ENCODE data around the gene EPO. TPM values are rescaled to one million over a fixed set of nuclear protein-coding genes. Genes with fewer than 3 reads are reported as not detected.
A peak's percentile ranks its signal among the peaks of the same experiment; 100 is the strongest.

The EPO gene
- total RNA-seq: not detected in 2 replicates

DNA sequence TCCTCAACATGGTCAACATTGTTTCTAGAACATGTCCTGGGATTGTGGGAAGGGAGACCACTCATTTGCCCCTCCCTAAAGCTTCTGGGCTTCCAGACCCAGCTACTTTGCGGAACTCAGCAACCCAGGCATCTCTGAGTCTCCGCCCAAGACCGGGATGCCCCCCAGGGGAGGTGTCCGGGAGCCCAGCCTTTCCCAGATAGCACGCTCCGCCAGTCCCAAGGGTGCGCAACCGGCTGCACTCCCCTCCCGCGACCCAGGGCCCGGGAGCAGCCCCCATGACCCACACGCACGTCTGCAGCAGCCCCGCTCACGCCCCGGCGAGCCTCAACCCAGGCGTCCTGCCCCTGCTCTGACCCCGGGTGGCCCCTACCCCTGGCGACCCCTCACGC is at the start of gene EPO:
Gene EPO (plus strand): TSS at position 190 of the 392 bp plus-strand sequence. CDS start 513 bp downstream, outside the sequence.
- intact Hi-C loops (cut with micrococcal nuclease): no loop called here
- Mint-ChIP-seq H3K27me3 (ENCODE audit: insufficient read depth) (peaks cover 45% of the 10 kb centered on the region), H3K9me3 (no peaks in the 10 kb centered on the region)

DNA sequence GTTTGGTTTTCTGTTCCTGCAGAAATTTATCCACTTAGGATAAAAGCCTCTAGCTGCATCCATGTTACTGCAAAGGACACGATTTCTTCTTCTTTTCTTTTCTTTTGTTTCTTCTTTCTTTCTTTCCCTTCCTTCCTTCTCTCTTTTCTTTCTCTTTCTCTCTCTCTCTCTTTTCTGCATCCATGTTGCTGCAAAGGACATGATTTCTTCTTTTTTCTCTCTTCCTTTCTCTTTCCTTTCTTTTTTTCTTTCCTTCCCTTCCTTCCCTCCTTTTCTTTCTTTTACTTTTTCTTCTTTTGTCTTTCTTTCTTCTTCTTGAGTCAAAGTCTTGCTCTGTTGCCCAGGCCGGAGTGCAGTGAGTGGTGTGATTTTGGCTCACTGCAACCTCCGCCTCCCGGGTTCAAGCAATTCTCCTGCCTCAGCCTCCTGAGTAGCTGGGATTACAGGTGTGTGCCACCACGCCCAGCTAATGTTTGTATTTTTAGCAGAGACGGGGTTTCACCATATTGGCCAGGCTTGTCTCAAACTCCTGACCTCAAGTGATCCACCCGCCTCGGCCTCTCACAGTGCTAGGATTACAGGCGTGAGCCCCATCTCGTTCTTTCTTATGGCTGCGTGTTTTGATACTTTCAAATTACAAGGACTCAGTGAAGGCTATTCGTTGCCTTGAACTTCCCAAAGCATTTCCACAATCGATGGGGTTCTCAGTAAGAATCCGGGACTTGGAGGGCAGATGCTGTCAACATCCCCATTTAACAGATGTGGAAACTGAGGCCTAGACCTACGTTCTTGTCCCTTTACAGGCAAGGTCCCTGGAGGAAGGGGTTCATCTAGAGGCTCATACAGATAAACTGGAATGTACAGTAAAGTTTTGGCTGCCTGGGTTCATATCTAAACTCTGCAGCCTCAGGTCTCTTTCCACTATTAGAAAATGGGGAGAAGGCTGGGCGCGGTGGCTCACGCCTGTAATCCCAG is 48.6 kb upstream of the EPO start:
- Mint-ChIP-seq H3K4me1 (ENCODE audit: low read depth) (peaks cover 5% of the 10 kb centered on the region), H3K27ac (no peak overlapping the region), H3K36me3 (ENCODE audit: low read depth) (peaks cover 4% of the 10 kb centered on the region), H3K4me3 (no peak overlapping the region), H3K9me3 (no peaks in the 10 kb centered on the region), H3K27me3 (ENCODE audit: insufficient read depth) (peaks cover 16% of the 10 kb centered on the region)
- DNase-seq (ENCODE audit: low spot score): no peak
- intact Hi-C loops (cut with micrococcal nuclease): loop anchor here (10.0 kb wide), 1 partner anchor 547 kb away; the partner anchor contains the start of gene MBLAC1

More for the DNA sequence above, at the start of gene EPO:
- no peak for DNase-seq (ENCODE audit: low spot score)
- Mint-ChIP-seq H3K27ac (no peak within 1 kb of the TSS), H3K4me1 (ENCODE audit: low read depth) (peaks cover 4% of the 10 kb centered on the region), H3K4me3 (no peak within 1 kb of the TSS), H3K36me3 (ENCODE audit: low read depth) (no peaks in the 10 kb centered on the region)

- Mint-ChIP-seq H3K4me3 (peak within 1 kb of the TSS; percentile 98), H3K9me3 (no peaks in the 10 kb centered on the region), H3K27me3 (ENCODE audit: insufficient read depth) (peaks cover 10% of the 10 kb centered on the region), H3K4me1 (ENCODE audit: low read depth) (peaks cover 10% of the 10 kb centered on the region), H3K27ac (peak within 1 kb of the TSS; percentile 94), H3K36me3 (ENCODE audit: low read depth) (peaks cover 13% of the 10 kb centered on the region)
- peak; percentile 99 for DNase-seq (ENCODE audit: low spot score)
- intact Hi-C loops (cut with micrococcal nuclease): loop anchor here (1.0 to 10.0 kb wide), 13 partner anchors 17 to 573 kb away; partner anchors contain the start of genes ACTL6B, AGFG2, FBXO24 and LRCH4
These were observed 46.8 kb upstream of the EPO start, which contains the start of gene GNB2 for GRCh38 chr7:100673302-100673941. TSS of gene GNB2 (plus strand) at chr7:100673740. CDS start at chr7:100676266, 2,526 bp downstream.

DNA sequence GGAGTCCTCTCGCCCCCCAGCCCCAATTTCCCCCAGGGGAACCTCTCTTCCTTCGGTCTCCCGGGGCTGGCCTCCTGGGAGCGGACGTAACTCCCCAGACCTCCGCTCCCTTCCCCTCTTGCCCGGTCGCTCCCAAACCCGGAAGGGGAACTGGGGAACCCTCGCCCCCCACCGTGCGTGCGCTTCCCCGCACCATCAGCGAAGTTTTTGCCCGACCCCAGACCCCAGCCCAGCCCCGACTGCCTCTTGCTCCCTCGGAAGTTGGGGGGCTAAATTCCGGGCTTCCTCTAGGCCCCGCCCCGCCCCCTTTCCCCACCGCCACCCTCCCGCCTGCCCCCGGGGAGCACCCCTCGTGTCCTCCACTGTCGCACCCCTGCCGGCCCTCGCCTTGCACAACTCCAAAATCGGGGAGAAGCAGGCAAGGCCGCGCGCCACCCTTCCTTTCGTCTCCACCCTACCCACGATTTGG is 46.3 kb upstream of the EPO start:
- peak overlapping the region; percentile 98 for H3K4me3 Mint-ChIP-seq
- H3K27me3 Mint-ChIP-seq (ENCODE audit: insufficient read depth): peaks cover 10% of the 10 kb centered on the region
- peaks cover 10% of the 10 kb centered on the region for H3K4me1 Mint-ChIP-seq (ENCODE audit: low read depth)
- peak overlapping the region; percentile 94 for H3K27ac Mint-ChIP-seq
- H3K36me3 Mint-ChIP-seq (ENCODE audit: low read depth): peaks cover 15% of the 10 kb centered on the region
- intact Hi-C loops (cut with micrococcal nuclease): loop anchor here (1.0 to 10.0 kb wide), 14 partner anchors 18 to 574 kb away; partner anchors contain the start of genes ACTL6B, AGFG2, FBXO24 and LRCH4
- no peaks in the 10 kb centered on the region for H3K9me3 Mint-ChIP-seq
- DNase-seq (ENCODE audit: low spot score): peak; percentile 28

- H3K27me3 Mint-ChIP-seq (ENCODE audit: insufficient read depth): peaks cover 10% of the 10 kb centered on the region
- H3K36me3 Mint-ChIP-seq (ENCODE audit: low read depth): peaks cover 18% of the 10 kb centered on the region
- H3K4me3 Mint-ChIP-seq: peak overlapping the region; percentile 98
- no peak for DNase-seq (ENCODE audit: low spot score)
- intact Hi-C loops (cut with micrococcal nuclease): loop anchor here (1.0 to 10.0 kb wide), 3 partner anchors 17 to 550 kb away; partner anchors contain the start of genes MBLAC1 and TSC22D4
- peaks cover 10% of the 10 kb centered on the region for H3K4me1 Mint-ChIP-seq (ENCODE audit: low read depth)
- H3K27ac Mint-ChIP-seq: peak overlapping the region; percentile 94
- H3K9me3 Mint-ChIP-seq: no peaks in the 10 kb centered on the region
These were observed 45.7 kb upstream of the EPO start for GRCh38 chr7:100674411-100675104.

- H3K27me3 Mint-ChIP-seq (ENCODE audit: insufficient read depth): peaks cover 7% of the 10 kb centered on the region
- no peak for DNase-seq (ENCODE audit: low spot score)
- peak overlapping the region; percentile 98 for H3K4me3 Mint-ChIP-seq
- H3K27ac Mint-ChIP-seq: no peak overlapping the region
- H3K4me1 Mint-ChIP-seq (ENCODE audit: low read depth): peaks cover 12% of the 10 kb centered on the region
- intact Hi-C loops (cut with micrococcal nuclease): loop anchor here (1.0 to 10.0 kb wide), 3 partner anchors 16 to 550 kb away; partner anchors contain the start of genes MBLAC1 and TSC22D4
- H3K9me3 Mint-ChIP-seq: no peaks in the 10 kb centered on the region
- peaks cover 18% of the 10 kb centered on the region for H3K36me3 Mint-ChIP-seq (ENCODE audit: low read depth)
These were observed 45.2 kb upstream of the EPO start for GRCh38 chr7:100675105-100675451.

DNA sequence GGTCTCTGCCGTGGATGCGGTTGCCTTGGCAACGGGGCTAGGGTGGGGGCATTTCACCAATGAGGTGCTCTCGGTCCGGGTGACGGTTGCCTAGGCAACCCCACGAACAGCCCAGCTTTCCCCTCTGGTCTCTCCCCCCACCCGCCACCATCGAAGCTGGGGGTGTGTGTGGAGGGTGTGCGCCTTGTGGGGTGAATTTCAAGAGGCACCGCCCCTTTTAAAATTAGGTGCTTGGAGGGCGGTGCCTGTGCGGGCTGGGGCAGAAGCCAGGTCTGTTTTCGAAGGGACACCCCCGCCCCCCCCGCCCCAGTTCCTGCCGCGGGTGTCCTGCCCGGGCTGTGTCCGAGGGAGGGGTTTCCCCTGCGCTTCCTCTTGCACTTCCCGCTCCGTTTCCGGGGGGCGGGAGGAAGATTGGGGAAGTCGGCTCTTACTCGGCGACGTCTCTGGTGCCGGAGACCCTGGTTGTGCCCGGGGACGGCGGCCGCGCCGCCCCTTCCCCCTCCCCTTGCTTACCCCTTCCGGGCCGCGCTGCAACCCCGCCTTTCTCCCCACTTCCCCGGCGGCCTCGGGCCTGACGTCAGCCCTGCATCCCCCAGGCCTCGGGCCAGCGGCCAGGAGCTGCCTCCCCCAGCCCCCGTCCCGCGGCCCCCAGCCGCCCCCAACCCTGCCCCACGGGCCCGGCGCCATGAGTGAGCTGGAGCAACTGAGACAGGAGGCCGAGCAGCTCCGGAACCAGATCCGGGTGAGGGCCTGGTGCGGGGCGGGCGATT is 44.5 kb upstream of the EPO start:
- H3K27me3 Mint-ChIP-seq (ENCODE audit: insufficient read depth): peaks cover 7% of the 10 kb centered on the region
- peak overlapping the region; percentile 81 for H3K27ac Mint-ChIP-seq
- H3K4me3 Mint-ChIP-seq: peak overlapping the region; percentile 88
- no peaks in the 10 kb centered on the region for H3K9me3 Mint-ChIP-seq
- peak; percentile 78 for DNase-seq (ENCODE audit: low spot score)
- intact Hi-C loops (cut with micrococcal nuclease): loop anchor here (1.0 to 10.0 kb wide), 3 partner anchors 16 to 551 kb away; partner anchors contain the start of genes MBLAC1 and TSC22D4
- H3K4me1 Mint-ChIP-seq (ENCODE audit: low read depth): peaks cover 15% of the 10 kb centered on the region
- peaks cover 18% of the 10 kb centered on the region for H3K36me3 Mint-ChIP-seq (ENCODE audit: low read depth)

DNA sequence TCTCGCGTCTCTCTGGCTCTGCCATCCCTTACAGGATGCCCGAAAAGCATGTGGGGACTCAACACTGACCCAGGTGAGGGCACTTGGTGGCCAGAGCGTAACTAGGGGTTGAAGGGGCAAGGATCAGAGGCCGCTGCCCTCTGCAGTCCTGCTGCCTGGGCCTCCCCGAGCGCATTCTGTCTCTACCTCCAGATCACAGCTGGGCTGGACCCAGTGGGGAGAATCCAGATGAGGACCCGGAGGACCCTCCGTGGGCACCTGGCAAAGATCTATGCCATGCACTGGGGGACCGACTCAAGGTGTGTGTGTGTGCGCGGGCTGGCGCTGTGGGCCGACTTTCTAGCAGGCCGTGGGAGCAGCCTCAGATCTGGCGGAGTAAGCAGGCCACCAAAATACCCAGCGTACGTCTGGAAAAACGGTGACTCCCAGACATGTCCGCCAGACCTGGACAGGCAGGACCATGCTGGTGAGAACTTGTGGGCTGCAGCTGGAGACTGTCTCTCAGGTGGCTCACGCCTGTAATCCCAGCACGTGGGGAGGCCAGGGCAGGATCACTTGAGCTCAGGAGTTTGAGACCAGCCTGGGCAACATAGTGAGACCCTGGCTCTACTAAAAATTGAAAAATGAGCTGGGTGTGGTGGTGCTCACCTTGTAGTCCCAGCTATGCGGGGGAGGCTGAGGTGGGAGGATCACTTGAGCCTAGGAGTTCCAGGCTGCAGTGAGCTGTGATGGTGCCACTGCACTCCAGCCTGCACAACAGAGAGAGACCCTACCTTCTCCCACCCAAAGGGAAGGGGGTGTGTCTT is 43.6 kb upstream of the EPO start:
- DNase-seq (ENCODE audit: low spot score): no peak
- Mint-ChIP-seq H3K27ac (peak overlapping the region; percentile 91), H3K27me3 (ENCODE audit: insufficient read depth) (peaks cover 2% of the 10 kb centered on the region), H3K9me3 (no peaks in the 10 kb centered on the region), H3K36me3 (ENCODE audit: low read depth) (peaks cover 18% of the 10 kb centered on the region), H3K4me1 (ENCODE audit: low read depth) (peaks cover 15% of the 10 kb centered on the region), H3K4me3 (peak overlapping the region; percentile 88)
- intact Hi-C loops (cut with micrococcal nuclease): loop anchor here (10.0 kb wide), 1 partner anchor 552 kb away; the partner anchor contains the start of gene MBLAC1

GRCh38 chr7:100677308-100678267 is 42.7 kb upstream of the EPO start:
- intact Hi-C loops (cut with micrococcal nuclease): loop anchor here (10.0 kb wide), 1 partner anchor 553 kb away; the partner anchor contains the start of gene MBLAC1
- Mint-ChIP-seq H3K27ac (peak overlapping the region; percentile 85), H3K4me1 (ENCODE audit: low read depth) (peaks cover 15% of the 10 kb centered on the region), H3K27me3 (ENCODE audit: insufficient read depth) (no peaks in the 10 kb centered on the region), H3K36me3 (ENCODE audit: low read depth) (peaks cover 18% of the 10 kb centered on the region), H3K9me3 (no peaks in the 10 kb centered on the region), H3K4me3 (peak overlapping the region; percentile 62)
- no peak for DNase-seq (ENCODE audit: low spot score)

DNA sequence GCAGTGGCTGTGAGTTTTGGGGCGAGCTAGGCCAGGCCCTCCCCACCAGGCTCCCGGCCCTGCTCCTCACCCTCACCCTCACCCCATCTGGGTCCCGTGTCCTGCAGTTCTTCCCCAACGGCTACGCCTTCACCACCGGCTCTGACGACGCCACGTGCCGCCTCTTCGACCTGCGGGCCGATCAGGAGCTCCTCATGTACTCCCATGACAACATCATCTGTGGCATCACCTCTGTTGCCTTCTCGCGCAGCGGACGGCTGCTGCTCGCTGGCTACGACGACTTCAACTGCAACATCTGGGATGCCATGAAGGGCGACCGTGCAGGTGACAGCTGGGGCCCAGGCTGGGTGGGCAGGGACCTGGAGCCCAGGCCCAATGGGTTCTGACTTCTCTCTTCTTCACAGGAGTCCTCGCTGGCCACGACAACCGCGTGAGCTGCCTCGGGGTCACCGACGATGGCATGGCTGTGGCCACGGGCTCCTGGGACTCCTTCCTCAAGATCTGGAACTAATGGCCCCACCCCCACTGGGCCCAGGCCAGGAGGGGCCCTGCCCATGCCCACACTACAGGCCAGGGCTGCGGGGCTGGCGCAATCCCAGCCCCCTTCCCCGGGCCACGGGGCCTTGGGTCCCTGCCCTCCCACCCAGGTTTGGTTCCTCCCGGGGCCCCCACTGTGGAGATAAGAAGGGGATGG is 41.8 kb upstream of the EPO start:
- Mint-ChIP-seq H3K4me3 (peak overlapping the region; percentile 59), H3K36me3 (ENCODE audit: low read depth) (peaks cover 21% of the 10 kb centered on the region), H3K27ac (no peak overlapping the region)

More for the DNA sequence above, 41.8 kb upstream of the EPO start:
- intact Hi-C loops (cut with micrococcal nuclease): loop anchor here (10.0 kb wide), 1 partner anchor 554 kb away; the partner anchor contains the start of gene MBLAC1
- DNase-seq (ENCODE audit: low spot score): no peak
- Mint-ChIP-seq H3K4me1 (ENCODE audit: low read depth) (peaks cover 15% of the 10 kb centered on the region), H3K9me3 (no peaks in the 10 kb centered on the region), H3K27me3 (ENCODE audit: insufficient read depth) (no peaks in the 10 kb centered on the region)
